MCF 10A (cell line): ENCODE results near the gene RABGAP1L. TPM values are rescaled to one million over a fixed set of nuclear protein-coding genes. Genes with fewer than 3 reads are reported as not detected.

Experiments
- BruUV-seq: library from RNA; stranded (reverse); fragments of 400-500 nt; replicated peaks from 2 replicates; lab custom pipeline; 2021; lab: Mats Ljungman, UMichigan
- CTCF ChIA-PET: fragments of 300-600 bp; sonication (Branson Sonifier 250); formaldehyde crosslinking; extraction: SDS; loops from one replicate; lab custom pipeline; 2021; ENCODE audit warnings: antibody characterized with exemption, inconsistent platforms; lab: Yijun Ruan, JAX
- POLR2A ChIA-PET: fragments of 300-600, 350-650 bp; sonication (Branson Sonifier 250); formaldehyde crosslinking; extraction: SDS; loops from one replicate; lab custom pipeline; 2020; ENCODE audit warnings: antibody characterized with exemption, inconsistent platforms; lab: Yijun Ruan, JAX
- DNase-seq: peaks from one replicate; pipeline ENCODE4 v3.0.0-alpha.2; 2018; ENCODE audit not compliant: unreplicated experiment
- H3K27ac Mint-ChIP-seq: one replicate; pipeline ENCODE4 v1.8.0; 2022; ENCODE audit warnings: mild to moderate bottlenecking, low read depth, mixed read lengths; ENCODE audit not compliant: unreplicated experiment
- H3K27me3 Mint-ChIP-seq: one replicate; pipeline ENCODE4 v1.8.0; 2022; ENCODE audit warnings: mixed read lengths; ENCODE audit not compliant: insufficient read depth, unreplicated experiment
- H3K36me3 Mint-ChIP-seq: one replicate; pipeline ENCODE4 v1.8.0; 2022; ENCODE audit warnings: mild to moderate bottlenecking, moderate library complexity, mixed read lengths; ENCODE audit not compliant: insufficient read depth, unreplicated experiment
- H3K4me1 Mint-ChIP-seq: one replicate; pipeline ENCODE4 v1.8.0; 2022; ENCODE audit warnings: mixed read lengths; ENCODE audit not compliant: insufficient read depth, unreplicated experiment
- H3K4me3 Mint-ChIP-seq: one replicate; pipeline ENCODE4 v1.8.0; 2022; ENCODE audit warnings: mild to moderate bottlenecking, moderate library complexity, mixed read lengths; ENCODE audit not compliant: unreplicated experiment
- H3K9me3 Mint-ChIP-seq: one replicate; pipeline ENCODE4 v1.8.0; 2022; ENCODE audit warnings: mixed read lengths; ENCODE audit not compliant: unreplicated experiment
- CTCF ChIP-seq: fragments of 200-600 bp; IDR thresholded peaks from one replicate; pipeline ENCODE4 v1.8.0; 2022; ENCODE audit warnings: antibody characterized with exemption, mild to moderate bottlenecking; ENCODE audit not compliant: unreplicated experiment
- intact Hi-C: fragments of 100-400 bp; cut with micrococcal nuclease; formaldehyde crosslinking; loops from 2 replicates; pipeline ENCODE4 v1.14.1; 2022
- total RNA-seq: library from RNA; stranded (reverse); gene quantifications from 2 replicates; pipeline ENCODE4 v1.2.3, GENCODE V29; 2022

Gene RABGAP1L
- total RNA-seq, 1 experiment from 2014 or later, result 18.2 TPM

DNA sequence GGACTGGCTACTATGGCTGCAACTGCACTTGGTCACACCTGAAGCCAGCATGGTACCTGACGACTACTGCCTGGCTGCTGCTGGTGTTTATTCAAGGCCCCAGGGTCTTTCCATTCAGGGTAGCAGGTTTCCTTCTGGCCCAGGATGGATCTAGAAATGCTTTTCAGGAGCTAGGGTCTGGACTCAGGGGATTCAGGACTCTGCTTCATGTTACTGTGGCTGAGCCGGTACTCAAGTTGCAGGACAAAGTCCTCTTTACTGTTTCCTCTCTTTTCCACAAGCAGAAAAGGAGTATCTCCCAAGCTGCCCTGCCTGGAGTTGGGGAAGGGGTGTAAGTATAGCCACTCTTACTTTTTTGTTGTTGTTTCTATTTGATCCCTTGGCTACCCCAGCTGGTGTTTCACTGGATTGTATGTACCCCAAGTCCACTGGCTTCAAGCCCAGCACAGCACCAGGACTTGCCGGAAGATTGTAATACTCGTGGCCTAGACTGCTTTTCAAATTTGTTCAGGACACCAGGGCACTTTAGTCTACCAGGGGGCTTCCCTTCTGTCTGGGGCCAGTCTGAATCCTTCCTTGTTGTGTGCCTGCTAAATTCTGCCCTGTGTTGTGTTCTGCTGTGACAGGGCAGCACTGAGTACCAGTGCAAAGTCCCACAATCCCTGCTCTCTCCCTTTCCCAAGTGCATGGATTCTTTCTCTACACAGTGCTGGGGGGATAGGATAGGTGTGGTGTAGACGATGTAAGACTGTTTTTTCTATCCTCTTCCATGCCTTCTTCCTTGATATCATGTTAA is 536.9 kb downstream of the RABGAP1L start:
- Mint-ChIP-seq H3K4me3 (no peak overlapping the region), H3K27me3 (no peaks in the 10 kb centered on the region), H3K36me3 (no peaks in the 10 kb centered on the region), H3K27ac (no peak overlapping the region), H3K4me1 (no peaks in the 10 kb centered on the region), H3K9me3 (peaks cover 7% of the 10 kb centered on the region)
- DNase-seq, result no peak
- TF ChIP-seq CTCF, result no peak
- no TSS peak for BruUV-seq
- ChIA-PET POLR2A (no interaction called here), CTCF (interaction anchor here (0.7 to 1.6 kb wide), 3 partner anchors 12 to 1529 kb away, joined by 3 to 6 read pairs (median 5); no protein-coding TSS in a partner anchor)
- intact Hi-C loops, result no loop called here

GRCh38 chr1:174700314-174700713 is 541.0 kb downstream of the RABGAP1L start:
- Mint-ChIP-seq H3K9me3 (peaks cover 1% of the 10 kb centered on the region), H3K27me3 (no peaks in the 10 kb centered on the region), H3K27ac (no peak overlapping the region), H3K36me3 (no peaks in the 10 kb centered on the region), H3K4me3 (no peak overlapping the region), H3K4me1 (no peaks in the 10 kb centered on the region)
- no TSS peak for BruUV-seq
- POLR2A ChIA-PET, result no interaction called here
- DNase-seq, result no peak
- no peak for TF ChIP-seq CTCF
- intact Hi-C loops, result no loop called here
- CTCF ChIA-PET, result interaction anchor here (0.7 to 2.0 kb wide), 3 partner anchors 45 to 438 kb away, joined by 3 to 5 read pairs (median 4); no protein-coding TSS in a partner anchor

GRCh38 chr1:174700775-174701174 is 541.5 kb downstream of the RABGAP1L start:
- Mint-ChIP-seq H3K4me1 (no peaks in the 10 kb centered on the region), H3K27me3 (no peaks in the 10 kb centered on the region)

More at GRCh38 chr1:174700775-174701174, 541.5 kb downstream of the RABGAP1L start:
- TF ChIP-seq CTCF, result no peak
- no peaks in the 10 kb centered on the region for H3K9me3 Mint-ChIP-seq
- intact Hi-C loops, result no loop called here
- no peak overlapping the region for H3K4me3 Mint-ChIP-seq
- no peaks in the 10 kb centered on the region for H3K36me3 Mint-ChIP-seq
- BruUV-seq, result no TSS peak
- no peak overlapping the region for H3K27ac Mint-ChIP-seq
- DNase-seq, result no peak
- ChIA-PET CTCF (interaction anchor here (0.8 to 2.0 kb wide), 2 partner anchors 192 to 439 kb away, joined by 4 to 5 read pairs; no protein-coding TSS in a partner anchor), POLR2A (no interaction called here)
